Loucy (cell line): Measurements from ENCODE around the gene SMPD2.
A peak's percentile ranks its signal among the peaks of the same experiment; 100 is the strongest.

ENCODE experiments used
- H2AFZ ChIP-seq: fragments of 200-600 bp; sonication (generic); 2 replicates; pipeline ENCODE4 v1.6.0; 2016; ENCODE audit warnings: antibody characterized with exemption, mild to moderate bottlenecking, low read length, moderate library complexity
- H3F3A ChIP-seq: fragments of 200-600 bp; 2 replicates; pipeline ENCODE4 v1.6.0; 2016; ENCODE audit warnings: antibody characterized with exemption, low read depth, mild to moderate bottlenecking
- H3K27me3 ChIP-seq: fragments of 200-600 bp; sonication (generic); 2 replicates; pipeline ENCODE4 v1.6.1; 2014; ENCODE audit warnings: low read length, mild to moderate bottlenecking; ENCODE audit not compliant: insufficient read depth, poor library complexity, severe bottlenecking
- H3K36me3 ChIP-seq: fragments of 200-600 bp; sonication (generic); 2 replicates; pipeline ENCODE4 v1.6.1; 2016; ENCODE audit warnings: low read length; ENCODE audit not compliant: insufficient read depth
- H3K4me1 ChIP-seq: fragments of 200-600 bp; sonication (generic); 2 replicates; pipeline ENCODE4 v1.5.1; 2014; ENCODE audit warnings: low read length, mild to moderate bottlenecking; ENCODE audit not compliant: insufficient read depth, poor library complexity, severe bottlenecking
- H3K4me2 ChIP-seq: fragments of 200-600 bp; sonication (generic); 2 replicates; pipeline ENCODE4 v1.6.0; 2014; ENCODE audit warnings: antibody characterized with exemption, low read length, low read depth, mild to moderate bottlenecking; ENCODE audit not compliant: poor library complexity, severe bottlenecking
- H3K4me3 ChIP-seq: fragments of 200-600 bp; sonication (generic); 2 replicates; pipeline ENCODE4 v1.5.1; 2014; ENCODE audit warnings: low read length, mild to moderate bottlenecking, mixed read lengths; ENCODE audit not compliant: poor library complexity, severe bottlenecking
- H3K79me2 ChIP-seq: fragments of 200-600 bp; sonication (generic); 2 replicates; pipeline ENCODE4 v1.6.1; 2014; ENCODE audit warnings: low read length; ENCODE audit not compliant: insufficient read depth
- H3K9ac ChIP-seq: fragments of 200-600 bp; sonication (generic); 2 replicates; pipeline ENCODE4 v1.6.0; 2014; ENCODE audit warnings: mild to moderate bottlenecking, low read depth, low read length, moderate library complexity; ENCODE audit not compliant: poor library complexity, severe bottlenecking
- H3K9me2 ChIP-seq: fragments of 200-600 bp; sonication (generic); replicated peaks from 2 replicates; pipeline ENCODE4 v1.6.1; 2016; ENCODE audit warnings: low read depth, low read length, mixed read lengths
- H3K9me3 ChIP-seq: fragments of 200-600 bp; sonication (generic); 2 replicates; pipeline ENCODE4 v1.6.1; 2014; ENCODE audit warnings: mild to moderate bottlenecking, antibody characterized with exemption, low read length, low read depth; ENCODE audit not compliant: insufficient read depth
- H4K20me1 ChIP-seq: fragments of 200-600 bp; sonication (generic); 2 replicates; pipeline ENCODE4 v1.6.0; 2014; ENCODE audit warnings: antibody characterized with exemption, low read length, mild to moderate bottlenecking; ENCODE audit not compliant: insufficient read depth, poor library complexity, severe bottlenecking
- EZH2phosphoT487 ChIP-seq: fragments of 200-600 bp; IDR thresholded peaks from 2 replicates; pipeline ENCODE4 v1.6.1; 2018; ENCODE audit warnings: antibody characterized with exemption, mild to moderate bottlenecking, moderate library complexity, borderline replicate concordance
- TF ChIP-seq, protein P1 (sequence below): fragments of 200-600 bp; sonication (generic); conservative IDR thresholded peaks from 2 replicates; pipeline ENCODE4 v1.5.1; 2014; ENCODE audit warnings: mild to moderate bottlenecking, antibody characterized with exemption, low read length

The SMPD2 gene

DNA sequence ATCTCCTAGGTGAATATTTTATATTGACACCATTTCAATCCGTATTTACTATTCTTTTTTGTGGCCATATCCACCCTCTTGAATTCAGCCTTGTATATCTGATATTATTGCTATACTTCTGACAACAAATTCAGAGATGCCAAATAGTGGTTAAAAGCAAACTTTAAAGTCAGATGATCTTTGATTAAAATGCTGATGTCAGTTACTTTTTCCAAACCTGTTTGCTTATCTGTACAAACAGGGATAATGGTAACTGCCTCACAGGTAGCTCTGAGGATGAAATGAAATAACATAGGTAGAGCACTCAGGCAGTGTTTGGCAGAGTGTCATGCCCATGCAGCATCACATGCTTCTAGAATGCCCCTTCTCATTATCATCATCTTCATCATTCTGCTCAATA is 19.3 kb upstream of the SMPD2 start:
- Histone ChIP-seq H3K9ac (no peak overlapping the region), H3F3A (no peaks in the 10 kb centered on the region), H3K4me1 (no peaks in the 10 kb centered on the region), H3K36me3 (no peaks in the 10 kb centered on the region), H4K20me1 (no peaks in the 10 kb centered on the region), H3K4me2 (no peak overlapping the region), H3K27me3 (no peaks in the 10 kb centered on the region), H3K9me3 (no peaks in the 10 kb centered on the region), H3K79me2 (no peaks in the 10 kb centered on the region), H3K4me3 (no peak overlapping the region), H2AFZ (no peak overlapping the region), H3K9me2 (no peaks in the 10 kb centered on the region)
- TF ChIP-seq EZH2phosphoT487, result no peak
- TF ChIP-seq, protein P1, sequence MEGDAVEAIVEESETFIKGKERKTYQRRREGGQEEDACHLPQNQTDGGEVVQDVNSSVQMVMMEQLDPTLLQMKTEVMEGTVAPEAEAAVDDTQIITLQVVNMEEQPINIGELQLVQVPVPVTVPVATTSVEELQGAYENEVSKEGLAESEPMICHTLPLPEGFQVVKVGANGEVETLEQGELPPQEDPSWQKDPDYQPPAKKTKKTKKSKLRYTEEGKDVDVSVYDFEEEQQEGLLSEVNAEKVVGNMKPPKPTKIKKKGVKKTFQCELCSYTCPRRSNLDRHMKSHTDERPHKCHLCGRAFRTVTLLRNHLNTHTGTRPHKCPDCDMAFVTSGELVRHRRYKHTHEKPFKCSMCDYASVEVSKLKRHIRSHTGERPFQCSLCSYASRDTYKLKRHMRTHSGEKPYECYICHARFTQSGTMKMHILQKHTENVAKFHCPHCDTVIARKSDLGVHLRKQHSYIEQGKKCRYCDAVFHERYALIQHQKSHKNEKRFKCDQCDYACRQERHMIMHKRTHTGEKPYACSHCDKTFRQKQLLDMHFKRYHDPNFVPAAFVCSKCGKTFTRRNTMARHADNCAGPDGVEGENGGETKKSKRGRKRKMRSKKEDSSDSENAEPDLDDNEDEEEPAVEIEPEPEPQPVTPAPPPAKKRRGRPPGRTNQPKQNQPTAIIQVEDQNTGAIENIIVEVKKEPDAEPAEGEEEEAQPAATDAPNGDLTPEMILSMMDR, result no peak

DNA sequence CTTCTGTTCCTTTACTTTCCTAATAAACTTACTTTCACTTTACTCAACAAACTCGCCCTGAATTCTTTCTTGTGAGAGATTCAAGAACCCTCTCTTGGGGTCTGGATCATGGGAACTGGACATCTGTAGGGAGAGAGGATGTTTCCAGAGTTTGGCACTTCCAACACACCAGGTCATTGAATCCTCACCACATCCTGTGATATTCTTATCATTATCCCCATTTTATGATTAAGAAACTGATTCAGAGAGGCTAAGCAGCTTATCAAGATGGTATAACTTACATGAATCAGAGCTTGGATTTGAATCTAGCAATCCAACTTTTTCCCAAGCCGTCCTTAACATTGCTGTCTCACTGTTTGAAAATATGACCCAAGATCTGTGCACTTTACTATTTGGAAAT is 15.6 kb upstream of the SMPD2 start:
- no peak overlapping the region; the same call in 1 of the 2 replicates for H2AFZ ChIP-seq
- no peaks in the 10 kb centered on the region for H3K27me3 ChIP-seq
- peak overlapping the region; percentile 14 for H3K4me2 ChIP-seq
- H3K4me3 ChIP-seq, result no peak overlapping the region
- H3K4me1 ChIP-seq, result no peaks in the 10 kb centered on the region
- no peak overlapping the region for H3K9ac ChIP-seq
- H3K9me2 ChIP-seq, result no peaks in the 10 kb centered on the region
- H3K36me3 ChIP-seq, result no peaks in the 10 kb centered on the region
- no peaks in the 10 kb centered on the region for H3K9me3 ChIP-seq
- no peaks in the 10 kb centered on the region for H4K20me1 ChIP-seq
- H3F3A ChIP-seq, result no peaks in the 10 kb centered on the region
- H3K79me2 ChIP-seq, result no peaks in the 10 kb centered on the region
- TF ChIP-seq, protein P1, result no peak
- TF ChIP-seq EZH2phosphoT487, result no peak

DNA sequence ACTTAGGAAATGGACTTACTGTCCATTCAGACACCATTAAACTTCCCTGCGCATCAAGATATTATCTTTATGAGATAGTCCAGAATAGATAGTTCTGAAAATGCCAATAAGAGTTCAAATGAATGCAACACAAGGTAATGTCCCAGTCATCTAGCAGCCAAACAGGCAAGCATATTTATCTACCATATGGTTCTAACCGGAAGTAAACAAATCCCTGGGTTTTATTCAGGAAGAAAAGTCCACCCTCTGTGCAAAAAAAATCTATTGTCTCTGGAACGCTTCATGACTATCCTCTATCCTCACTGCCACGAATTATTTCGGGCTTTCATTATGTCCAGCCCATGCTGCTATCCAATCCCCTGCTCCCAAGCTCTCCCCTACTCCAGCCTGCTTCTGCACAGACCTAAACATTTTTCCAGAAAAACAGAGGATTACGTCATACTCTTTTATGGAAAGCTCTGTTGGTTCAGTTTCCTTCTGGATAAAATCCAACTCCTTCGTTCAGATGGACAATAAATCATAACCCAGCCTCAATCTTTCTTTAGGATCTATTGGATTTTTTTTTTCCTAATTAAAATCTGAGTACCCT is 11.5 kb upstream of the SMPD2 start:
- Histone ChIP-seq H3K9ac (no peak overlapping the region), H2AFZ (no peak overlapping the region), H3K27me3 (no peaks in the 10 kb centered on the region), H3K4me1 (no peaks in the 10 kb centered on the region), H3K36me3 (no peaks in the 10 kb centered on the region), H3K4me3 (no peak overlapping the region), H3K79me2 (no peaks in the 10 kb centered on the region), H4K20me1 (no peaks in the 10 kb centered on the region), H3F3A (no peaks in the 10 kb centered on the region), H3K4me2 (no peak overlapping the region), H3K9me2 (no peaks in the 10 kb centered on the region), H3K9me3 (no peaks in the 10 kb centered on the region)
- no peak for TF ChIP-seq EZH2phosphoT487

DNA sequence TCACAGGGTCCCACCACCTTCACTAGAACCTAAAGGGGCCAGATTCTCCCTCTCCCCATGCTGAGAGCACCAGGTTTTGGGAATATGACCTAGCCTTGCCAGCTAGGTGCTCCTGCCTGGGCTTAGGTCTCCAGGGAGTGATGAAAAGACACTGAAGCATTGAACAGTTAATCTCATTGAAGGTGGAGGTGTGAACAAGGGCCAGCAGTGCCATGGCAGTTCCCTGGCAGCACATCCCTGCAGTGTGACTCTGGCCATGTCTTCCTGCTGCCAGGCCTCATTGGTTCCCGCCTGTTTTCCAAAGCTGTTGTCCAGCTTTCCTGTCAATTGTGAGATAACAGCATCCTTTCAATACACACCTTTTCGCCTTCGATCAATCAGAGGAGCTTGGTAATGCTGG is 11.0 kb upstream of the SMPD2 start:
- Histone ChIP-seq H3K27me3 (no peaks in the 10 kb centered on the region), H3K79me2 (no peaks in the 10 kb centered on the region), H3K36me3 (no peaks in the 10 kb centered on the region), H3F3A (no peaks in the 10 kb centered on the region), H3K4me1 (no peaks in the 10 kb centered on the region), H3K4me3 (no peak overlapping the region), H4K20me1 (no peaks in the 10 kb centered on the region), H2AFZ (no peak overlapping the region), H3K9me3 (no peaks in the 10 kb centered on the region), H3K4me2 (no peak overlapping the region), H3K9ac (no peak overlapping the region), H3K9me2 (no peaks in the 10 kb centered on the region)
- TF ChIP-seq, protein P1, result no peak
- TF ChIP-seq EZH2phosphoT487, result no peak
